HepG2 (cell line): ENCODE measurements around the gene NDOR1. TPM values are rescaled to one million over a fixed set of nuclear protein-coding genes. Genes with fewer than 3 reads are reported as not detected.

Experiments
- ADNP ChIP-seq: sonication (generic); formaldehyde crosslinking; IDR thresholded peaks from 2 replicates; pipeline ENCODE4 v1.4.0; 2020; ENCODE audit warnings: missing genetic modification reagents
- ATF1 ChIP-seq: IDR thresholded peaks from 2 replicates; pipeline ENCODE4 v1.6.1; 2016; ENCODE audit warnings: mild to moderate bottlenecking, control low read depth
- CBFB ChIP-seq: sonication (generic); formaldehyde crosslinking; IDR thresholded peaks from 2 replicates; pipeline ENCODE4 v1.4.0; 2020; ENCODE audit warnings: missing genetic modification reagents
- DNMT1 ChIP-seq: sonication (generic); formaldehyde crosslinking; IDR thresholded peaks from 2 replicates; pipeline ENCODE4 v1.5.1; 2020; ENCODE audit warnings: mild to moderate bottlenecking, missing genetic modification reagents
- MAZ ChIP-seq, 2 experiments: sonication (generic) in 1 of 2; formaldehyde crosslinking in 1 of 2; IDR thresholded peaks; 2 replicates each; pipeline versions ENCODE4 v1.5.0 to v1.6.1; 2012 to 2020; ENCODE audit warnings: low read depth in 2 of 2, mild to moderate bottlenecking in 2 of 2, borderline replicate concordance in 1 of 2, improper control_type of control experiment in 1 of 2, low read length in 1 of 2, missing genetic modification reagents in 1 of 2, moderate library complexity in 1 of 2
- MED1 ChIP-seq: sonication (generic); formaldehyde crosslinking; IDR thresholded peaks from 2 replicates; pipeline ENCODE4 v1.4.0; 2020; ENCODE audit warnings: missing genetic modification reagents
- MEF2D ChIP-seq: sonication (generic); formaldehyde crosslinking; IDR thresholded peaks from 2 replicates; pipeline ENCODE4 v1.5.1; 2020; ENCODE audit warnings: mild to moderate bottlenecking, missing genetic modification reagents
- NBN ChIP-seq: fragments of 450-650 bp; conservative IDR thresholded peaks from 2 replicates; pipeline ENCODE4 v1.6.1; 2017
- POLR2G ChIP-seq: fragments of 200-400 bp; formaldehyde crosslinking; IDR thresholded peaks from 2 replicates; pipeline ENCODE4 v1.6.1; 2018; ENCODE audit warnings: mild to moderate bottlenecking, low read depth, low read length, moderate library complexity
- PRPF4 ChIP-seq: fragments of 200-400 bp; formaldehyde crosslinking; IDR thresholded peaks from 2 replicates; pipeline ENCODE4 v1.6.1; 2016; ENCODE audit warnings: low read length, low read depth; ENCODE audit not compliant: poor library complexity, severe bottlenecking
- SMARCE1 ChIP-seq: fragments of 450-650 bp; IDR thresholded peaks from 2 replicates; pipeline ENCODE4 v1.6.1; 2017; ENCODE audit warnings: borderline replicate concordance
- SP4 ChIP-seq: sonication (generic); formaldehyde crosslinking; IDR thresholded peaks from 2 replicates; pipeline ENCODE4 v1.8.1; 2023; ENCODE audit warnings: mild to moderate bottlenecking, missing genetic modification reagents
- SP5 ChIP-seq: IDR thresholded peaks from 2 replicates; pipeline ENCODE4 v1.6.1; 2016; ENCODE audit warnings: low read depth, borderline replicate concordance
- SPEN ChIP-seq: sonication (generic); formaldehyde crosslinking; IDR thresholded peaks from 2 replicates; pipeline ENCODE4 v1.5.1; 2020; ENCODE audit warnings: low read depth, mild to moderate bottlenecking, missing genetic modification reagents
- TBX3 ChIP-seq: fragments of 450-650 bp; IDR thresholded peaks from 2 replicates; pipeline ENCODE4 v1.6.1; 2017; ENCODE audit warnings: antibody characterized with exemption, mild to moderate bottlenecking, inconsistent platforms, borderline replicate concordance
- ZBTB1 ChIP-seq: sonication (generic); formaldehyde crosslinking; IDR thresholded peaks from 2 replicates; pipeline ENCODE4 v1.4.0; 2020; ENCODE audit warnings: missing genetic modification reagents, borderline replicate concordance
- ZFAT ChIP-seq: sonication (generic); formaldehyde crosslinking; conservative IDR thresholded peaks from 2 replicates; pipeline ENCODE4 v1.8.1; 2023; ENCODE audit warnings: missing genetic modification reagents, inconsistent platforms
- ZNF44 ChIP-seq: sonication (generic); formaldehyde crosslinking; IDR thresholded peaks from 2 replicates; pipeline ENCODE4 v1.5.1; 2020; ENCODE audit warnings: mild to moderate bottlenecking, missing genetic modification reagents
- ZNF530 ChIP-seq: sonication (generic); formaldehyde crosslinking; IDR thresholded peaks from 2 replicates; pipeline ENCODE4 v1.5.0; 2020; ENCODE audit warnings: low read depth, mild to moderate bottlenecking, missing genetic modification reagents
- ZNF549 ChIP-seq: sonication (generic); formaldehyde crosslinking; IDR thresholded peaks from 2 replicates; pipeline ENCODE4 v1.5.0; 2020; ENCODE audit warnings: missing genetic modification reagents
- ZNF672 ChIP-seq: sonication (generic); formaldehyde crosslinking; IDR thresholded peaks from 2 replicates; pipeline ENCODE4 v1.8.1; 2022; ENCODE audit warnings: missing genetic modification reagents
- ZNF768 ChIP-seq: sonication (generic); formaldehyde crosslinking; IDR thresholded peaks from 2 replicates; pipeline ENCODE4 v1.4.0; 2020; ENCODE audit warnings: missing genetic modification reagents
- polyA plus RNA-seq, 8 experiments: library from polyadenylated mRNA; depleted of rRNA in 3 of 8; stranded (reverse) in 7 of 8; unstranded in 1 of 8; fragments of >200 nt; fragmentation: Illumina TruSeq in 4 of 8; extraction: Trizol in 4 of 8; gene quantifications; 2 replicates each; pipeline versions ENCODE4 v1.2.1 to v1.2.3, GENCODE V29; 2011 to 2016; ENCODE audit warnings: low read depth in 4 of 8, missing spikeins in 1 of 8, mixed read lengths in 1 of 8; ENCODE audit not compliant: insufficient read depth in 1 of 8
- total RNA-seq, 5 experiments: library from RNA; depleted of rRNA; stranded (reverse); fragments of >200 nt; fragmentation: Illumina TruSeq; extraction: Trizol; gene quantifications; 2 replicates each; pipeline ENCODE4 v1.2.3, GENCODE V29; 2016; ENCODE audit warnings: low read depth in 1 of 5
- TF ChIP-seq, protein P1 (sequence below): sonication (generic); formaldehyde crosslinking; IDR thresholded peaks from 2 replicates; pipeline ENCODE4 v1.9.0; 2021; ENCODE audit warnings: missing genetic modification reagents, mild to moderate bottlenecking, borderline replicate concordance
- TF ChIP-seq, protein P2 (sequence below): sonication (generic); formaldehyde crosslinking; IDR thresholded peaks from 2 replicates; pipeline ENCODE4 v1.5.0; 2020; ENCODE audit warnings: mild to moderate bottlenecking, missing genetic modification reagents
- TF ChIP-seq, protein P3 (sequence below): sonication (generic); formaldehyde crosslinking; IDR thresholded peaks from 2 replicates; pipeline ENCODE4 v1.4.0; 2020; ENCODE audit warnings: missing genetic modification reagents
- TF ChIP-seq, protein P4 (sequence below): IDR thresholded peaks from 2 replicates; pipeline ENCODE4 v1.6.1; 2012; ENCODE audit warnings: inconsistent platforms

Gene NDOR1
- total and polyA plus RNA-seq, 2 of the 13 experiments (the other 11 are each of a cell fraction or from before 2014, with no cell fraction given), result 3.6 to 8.7 TPM

DNA sequence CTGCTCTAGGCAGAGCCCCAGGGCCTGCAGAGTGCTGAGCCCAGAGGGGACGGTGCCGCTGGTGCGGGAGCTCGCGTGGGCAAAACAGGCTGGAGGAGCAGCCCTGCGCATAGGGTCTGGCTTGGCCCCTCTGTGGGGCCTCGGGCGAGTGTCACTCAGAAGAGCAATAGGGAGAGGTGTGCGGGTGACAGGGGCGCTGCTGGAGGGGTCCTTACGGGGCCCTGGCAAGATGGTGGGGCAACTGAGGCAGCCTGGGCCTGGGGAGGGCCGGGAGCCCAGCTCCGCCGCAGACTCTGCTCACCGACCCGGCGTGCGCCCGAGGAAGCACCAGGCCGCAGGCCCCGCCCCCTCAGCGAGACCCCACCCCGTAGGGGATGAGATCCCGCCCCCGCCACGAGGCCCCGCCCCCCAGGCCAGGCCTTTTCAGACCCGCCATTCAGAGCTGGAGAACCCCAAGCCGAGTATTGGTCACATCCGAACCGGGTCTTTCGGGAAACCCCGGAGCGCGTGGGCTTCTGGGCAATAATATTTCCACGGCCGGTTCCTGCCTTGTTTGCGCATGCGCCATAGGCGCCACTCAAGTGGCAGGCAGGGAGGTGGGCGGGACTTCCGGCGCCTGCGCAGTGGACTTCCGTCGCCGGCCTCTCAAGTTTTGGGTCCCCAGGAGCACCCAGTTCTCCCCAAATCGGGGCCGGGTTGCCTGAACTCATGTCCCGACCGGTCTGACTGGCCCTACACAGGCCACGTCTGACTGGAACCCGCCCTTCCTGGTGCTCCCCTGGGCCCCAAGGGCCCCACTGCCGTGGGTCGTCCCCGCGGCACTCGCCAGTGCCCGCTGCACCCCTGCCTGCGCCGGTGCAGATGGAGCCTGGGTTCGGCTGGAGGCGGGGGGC lies 17.8 kb downstream of the NDOR1 start (continued):
- TF ChIP-seq MED1 (peak; percentile 5; the same call in 1 of the 2 replicates), SP4 (CRISPR knock-in tag) (peak; percentile 72), NBN (no peak), ATF1 (CRISPR knock-in tag) (no peak), SMARCE1 (no peak), DNMT1 (CRISPR knock-in tag) (no peak), ADNP (CRISPR knock-in tag) (no peak), MAZ (IDR thresholded peaks at IDR 0.05; ENCODE audit: borderline replicate concordance, low read depth, low read length) (0 out of 2 replicates have a peak, but pooled peaks have one; percentile 43), MAZ (CRISPR knock-in tag; IDR thresholded peaks at IDR 0.05; ENCODE audit: low read depth) (peak; percentile 67; the same call in 1 of the 2 replicates), ZNF768 (CRISPR knock-in tag) (no peak), SP5 (CRISPR knock-in tag) (no peak), SPEN (CRISPR knock-in tag) (peak; percentile 37; the same call in 1 of the 2 replicates), TBX3 (no peak), ZNF44 (no peak), MEF2D (CRISPR knock-in tag) (no peak), ZBTB1 (CRISPR knock-in tag) (no peak), ZNF672 (no peak), ZFAT (no peak), POLR2G (peak; percentile 79), ZNF530 (CRISPR knock-in tag) (no peak), ZNF549 (CRISPR knock-in tag) (no peak), CBFB (CRISPR knock-in tag) (0 out of 2 replicates have a peak, but pooled peaks have one; percentile 8), PRPF4 (no peak)
- TF ChIP-seq, protein P1, sequence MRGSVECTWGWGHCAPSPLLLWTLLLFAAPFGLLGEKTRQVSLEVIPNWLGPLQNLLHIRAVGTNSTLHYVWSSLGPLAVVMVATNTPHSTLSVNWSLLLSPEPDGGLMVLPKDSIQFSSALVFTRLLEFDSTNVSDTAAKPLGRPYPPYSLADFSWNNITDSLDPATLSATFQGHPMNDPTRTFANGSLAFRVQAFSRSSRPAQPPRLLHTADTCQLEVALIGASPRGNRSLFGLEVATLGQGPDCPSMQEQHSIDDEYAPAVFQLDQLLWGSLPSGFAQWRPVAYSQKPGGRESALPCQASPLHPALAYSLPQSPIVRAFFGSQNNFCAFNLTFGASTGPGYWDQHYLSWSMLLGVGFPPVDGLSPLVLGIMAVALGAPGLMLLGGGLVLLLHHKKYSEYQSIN, result no peak
- TF ChIP-seq, protein P2, sequence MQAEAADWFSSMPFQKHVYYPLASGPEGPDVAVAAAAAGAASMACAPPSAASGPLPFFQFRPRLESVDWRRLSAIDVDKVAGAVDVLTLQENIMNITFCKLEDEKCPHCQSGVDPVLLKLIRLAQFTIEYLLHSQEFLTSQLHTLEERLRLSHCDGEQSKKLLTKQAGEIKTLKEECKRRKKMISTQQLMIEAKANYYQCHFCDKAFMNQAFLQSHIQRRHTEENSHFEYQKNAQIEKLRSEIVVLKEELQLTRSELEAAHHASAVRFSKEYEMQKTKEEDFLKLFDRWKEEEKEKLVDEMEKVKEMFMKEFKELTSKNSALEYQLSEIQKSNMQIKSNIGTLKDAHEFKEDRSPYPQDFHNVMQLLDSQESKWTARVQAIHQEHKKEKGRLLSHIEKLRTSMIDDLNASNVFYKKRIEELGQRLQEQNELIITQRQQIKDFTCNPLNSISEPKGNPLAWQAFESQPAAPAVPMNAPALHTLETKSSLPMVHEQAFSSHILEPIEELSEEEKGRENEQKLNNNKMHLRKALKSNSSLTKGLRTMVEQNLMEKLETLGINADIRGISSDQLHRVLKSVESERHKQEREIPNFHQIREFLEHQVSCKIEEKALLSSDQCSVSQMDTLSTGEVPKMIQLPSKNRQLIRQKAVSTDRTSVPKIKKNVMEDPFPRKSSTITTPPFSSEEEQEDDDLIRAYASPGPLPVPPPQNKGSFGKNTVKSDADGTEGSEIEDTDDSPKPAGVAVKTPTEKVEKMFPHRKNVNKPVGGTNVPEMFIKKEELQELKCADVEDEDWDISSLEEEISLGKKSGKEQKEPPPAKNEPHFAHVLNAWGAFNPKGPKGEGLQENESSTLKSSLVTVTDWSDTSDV (CRISPR knock-in tag), result no peak
- TF ChIP-seq, protein P3, sequence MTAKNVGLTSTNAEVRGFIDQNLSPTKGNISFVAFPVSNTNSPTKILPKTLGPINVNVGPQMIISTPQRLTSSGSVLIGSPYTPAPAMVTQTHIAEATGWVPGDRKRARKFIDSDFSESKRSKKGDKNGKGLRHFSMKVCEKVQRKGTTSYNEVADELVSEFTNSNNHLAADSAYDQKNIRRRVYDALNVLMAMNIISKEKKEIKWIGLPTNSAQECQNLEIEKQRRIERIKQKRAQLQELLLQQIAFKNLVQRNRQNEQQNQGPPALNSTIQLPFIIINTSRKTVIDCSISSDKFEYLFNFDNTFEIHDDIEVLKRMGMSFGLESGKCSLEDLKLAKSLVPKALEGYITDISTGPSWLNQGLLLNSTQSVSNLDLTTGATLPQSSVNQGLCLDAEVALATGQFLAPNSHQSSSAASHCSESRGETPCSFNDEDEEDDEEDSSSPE (CRISPR knock-in tag), result no peak; the same call in 1 of the 2 replicates
- TF ChIP-seq, protein P4, sequence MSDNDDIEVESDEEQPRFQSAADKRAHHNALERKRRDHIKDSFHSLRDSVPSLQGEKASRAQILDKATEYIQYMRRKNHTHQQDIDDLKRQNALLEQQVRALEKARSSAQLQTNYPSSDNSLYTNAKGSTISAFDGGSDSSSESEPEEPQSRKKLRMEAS, result no peak
